GM06990 (cell line): ENCODE measurements around the gene CDH12.
"Not testable (repeated sequence)": the region's sequence is repeated elsewhere in the genome, so short reads cannot be mapped to it uniquely, and the experiment has no call there.

ENCODE experiments used
- DNase-seq: peaks from one replicate; pipeline ENCODE4 v3.0.0-alpha.2; 2011; ENCODE audit not compliant: insufficient read length; ENCODE audit errors: extremely low read depth
- H3K27me3 ChIP-seq: replicated peaks from 2 replicates; pipeline ENCODE4 v1.6.0; 2011; ENCODE audit warnings: low read length; ENCODE audit not compliant: control insufficient read depth, insufficient read depth
- H3K36me3 ChIP-seq: 2 replicates; pipeline ENCODE4 v1.5.1; 2011; ENCODE audit warnings: low read length; ENCODE audit not compliant: control insufficient read depth, insufficient read depth
- H3K4me3 ChIP-seq: replicated peaks from 2 replicates; pipeline ENCODE4 v1.5.1; 2011; ENCODE audit warnings: low read depth, mild to moderate bottlenecking, control low read depth, low read length
- TF ChIP-seq, protein P1 (sequence below): IDR thresholded peaks from 2 replicates; pipeline ENCODE4 v1.5.1; 2011; ENCODE audit warnings: low read length, control low read depth, mild to moderate bottlenecking, inconsistent platforms; ENCODE audit not compliant: insufficient read depth, poor library complexity, severe bottlenecking

CDH12 gene

DNA sequence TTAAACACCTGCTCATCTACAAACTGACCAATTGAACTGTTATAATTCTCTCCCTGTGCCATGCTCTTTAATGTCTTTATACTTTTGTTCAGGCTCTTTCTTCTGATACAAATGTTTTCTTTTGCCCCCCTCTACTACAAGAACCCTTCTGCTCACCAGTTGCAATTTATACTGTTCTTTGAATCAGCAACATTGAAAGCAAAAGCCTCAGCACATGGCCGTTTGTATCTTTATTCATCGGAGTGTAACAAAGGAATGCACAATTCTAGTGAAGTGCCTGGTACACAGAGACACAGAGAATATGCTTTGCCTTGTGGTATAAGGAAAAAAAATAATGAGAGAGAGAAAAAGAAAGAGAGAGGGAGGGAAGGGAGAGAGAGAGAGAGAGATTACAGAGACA, 547.1 kb downstream of the CDH12 start:
- H3K36me3 ChIP-seq, result no peaks in the 10 kb centered on the region
- no peak overlapping the region for H3K4me3 ChIP-seq
- no peak for DNase-seq
- TF ChIP-seq, protein P1, sequence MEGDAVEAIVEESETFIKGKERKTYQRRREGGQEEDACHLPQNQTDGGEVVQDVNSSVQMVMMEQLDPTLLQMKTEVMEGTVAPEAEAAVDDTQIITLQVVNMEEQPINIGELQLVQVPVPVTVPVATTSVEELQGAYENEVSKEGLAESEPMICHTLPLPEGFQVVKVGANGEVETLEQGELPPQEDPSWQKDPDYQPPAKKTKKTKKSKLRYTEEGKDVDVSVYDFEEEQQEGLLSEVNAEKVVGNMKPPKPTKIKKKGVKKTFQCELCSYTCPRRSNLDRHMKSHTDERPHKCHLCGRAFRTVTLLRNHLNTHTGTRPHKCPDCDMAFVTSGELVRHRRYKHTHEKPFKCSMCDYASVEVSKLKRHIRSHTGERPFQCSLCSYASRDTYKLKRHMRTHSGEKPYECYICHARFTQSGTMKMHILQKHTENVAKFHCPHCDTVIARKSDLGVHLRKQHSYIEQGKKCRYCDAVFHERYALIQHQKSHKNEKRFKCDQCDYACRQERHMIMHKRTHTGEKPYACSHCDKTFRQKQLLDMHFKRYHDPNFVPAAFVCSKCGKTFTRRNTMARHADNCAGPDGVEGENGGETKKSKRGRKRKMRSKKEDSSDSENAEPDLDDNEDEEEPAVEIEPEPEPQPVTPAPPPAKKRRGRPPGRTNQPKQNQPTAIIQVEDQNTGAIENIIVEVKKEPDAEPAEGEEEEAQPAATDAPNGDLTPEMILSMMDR, result no peak
- no peaks in the 10 kb centered on the region for H3K27me3 ChIP-seq

DNA sequence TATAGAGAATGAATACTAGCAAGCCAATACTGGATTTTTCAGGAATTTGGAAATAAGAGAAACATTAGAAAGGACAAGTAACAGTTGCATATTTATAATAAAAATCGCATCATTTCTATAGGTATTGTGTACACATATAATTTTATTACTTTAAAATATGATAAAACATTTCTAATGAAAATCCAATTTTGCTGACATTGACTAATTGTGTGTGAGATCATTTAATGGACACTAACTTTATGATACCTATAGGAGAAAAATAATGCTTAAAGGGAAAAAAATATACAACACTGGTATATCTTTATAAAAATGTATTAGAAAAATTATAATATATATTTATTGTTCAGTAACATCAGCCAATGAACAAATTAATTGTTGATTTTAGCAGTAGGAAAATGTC, 557.3 kb downstream of the CDH12 start:
- TF ChIP-seq, protein P1, result no peak
- Histone ChIP-seq H3K27me3 (no peaks in the 10 kb centered on the region), H3K36me3 (no peaks in the 10 kb centered on the region), H3K4me3 (no peak overlapping the region)
- DNase-seq, result no peak

DNA sequence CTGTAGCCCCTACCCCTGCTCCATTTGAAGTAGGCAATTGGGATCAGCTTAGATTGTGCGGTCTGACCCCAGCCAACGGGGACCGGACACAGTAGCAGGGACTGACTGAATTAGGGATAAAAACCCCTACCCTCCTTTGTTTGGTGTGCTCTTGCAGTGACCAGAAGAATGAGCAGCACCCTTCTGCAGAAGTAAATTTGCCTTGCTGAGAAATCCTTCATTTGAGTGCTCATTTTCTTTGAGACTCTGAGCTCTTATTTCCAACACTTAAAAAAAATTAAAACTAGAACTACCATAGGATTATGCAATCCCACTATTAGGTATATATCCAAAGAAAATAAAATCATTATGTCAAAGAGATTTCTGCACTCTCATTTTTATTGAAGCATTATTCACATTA, 560.0 kb downstream of the CDH12 start:
- TF ChIP-seq, protein P1, result no peak
- H3K27me3 ChIP-seq, result no peaks in the 10 kb centered on the region
- DNase-seq, result no peak
- H3K36me3 ChIP-seq, result no peaks in the 10 kb centered on the region
- H3K4me3 ChIP-seq, result no peak overlapping the region

DNA sequence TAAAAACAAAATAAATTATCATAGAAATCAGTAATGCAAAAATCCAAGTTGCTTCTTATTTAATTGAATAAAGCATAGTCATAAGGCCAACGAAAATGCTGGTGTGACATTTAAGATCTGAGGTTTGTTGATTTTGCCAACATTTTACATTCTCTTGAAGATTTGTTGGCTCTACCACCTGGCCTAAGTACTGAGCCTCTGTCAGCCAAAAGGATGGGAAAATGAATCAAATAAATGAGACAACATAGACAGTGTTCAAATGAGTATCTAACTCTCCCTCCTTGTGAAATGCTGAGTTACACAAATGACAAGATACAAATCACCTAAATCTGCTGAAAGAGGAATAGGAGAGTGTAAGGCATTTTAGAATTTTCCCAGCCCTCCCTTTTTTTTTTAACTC, 575.0 kb downstream of the CDH12 start:
- TF ChIP-seq, protein P1, result no peak
- no peak for DNase-seq
- H3K4me3 ChIP-seq, result no peak overlapping the region
- H3K27me3 ChIP-seq, result no peaks in the 10 kb centered on the region
- H3K36me3 ChIP-seq, result no peaks in the 10 kb centered on the region

DNA sequence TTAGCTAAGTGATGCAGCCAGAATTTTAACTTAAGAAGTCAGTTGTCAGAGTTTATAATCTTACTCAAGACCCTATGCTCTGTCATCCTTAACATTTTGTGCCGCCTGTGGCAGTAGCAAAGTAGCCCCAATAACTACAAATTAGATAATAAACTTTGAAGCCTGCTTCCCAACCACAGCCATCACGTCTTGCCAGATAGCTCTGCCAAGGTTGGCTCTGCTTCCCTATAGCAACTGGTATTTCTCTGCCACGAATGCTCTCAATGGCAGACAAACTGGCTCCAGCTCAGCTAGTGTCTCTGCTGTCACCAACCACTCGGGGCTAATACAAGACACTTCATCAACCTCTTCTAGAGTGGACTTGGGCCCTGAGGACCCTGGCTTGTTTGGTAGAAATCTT, 576.1 kb downstream of the CDH12 start:
- no peak overlapping the region for H3K4me3 ChIP-seq
- H3K27me3 ChIP-seq, result no peaks in the 10 kb centered on the region
- no peak for DNase-seq
- H3K36me3 ChIP-seq, result no peaks in the 10 kb centered on the region
- TF ChIP-seq, protein P1, result no peak

DNA sequence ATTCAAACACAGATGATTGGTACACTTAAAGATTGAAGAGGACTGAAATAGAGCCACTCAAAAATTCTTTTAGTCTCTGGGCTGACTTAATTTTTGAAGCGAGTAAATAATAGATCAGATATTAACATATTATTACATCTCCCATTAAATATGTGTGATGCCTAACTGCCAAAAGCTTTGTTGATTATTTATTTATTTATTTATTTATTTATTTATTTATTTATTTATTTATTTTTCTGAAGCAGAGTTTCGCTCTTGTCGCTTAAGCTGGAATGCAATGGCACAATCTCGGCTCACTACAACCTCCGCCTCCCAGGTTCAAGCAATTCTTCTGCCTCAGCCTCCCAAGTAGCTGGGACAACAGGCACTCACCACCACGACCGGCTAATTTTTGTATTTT, 587.3 kb downstream of the CDH12 start:
- DNase-seq, H3K36me3 ChIP-seq, H3K4me3 ChIP-seq, H3K27me3 ChIP-seq: not testable (repeated sequence)
